A673 (cell line): ENCODE results near the gene ETS2. TPM values are rescaled to one million over a fixed set of nuclear protein-coding genes. Genes with fewer than 3 reads are reported as not detected.

ENCODE experiments used
- BruUV-seq: library from RNA; stranded (reverse); fragments of 400-500 nt; replicated peaks from 2 replicates; lab custom pipeline; 2021; lab: Mats Ljungman, UMichigan
- CTCF ChIA-PET: fragments of 300-600 bp; sonication (Branson Sonifier 250); formaldehyde crosslinking; loops from one replicate; lab custom pipeline; 2022; ENCODE audit warnings: antibody characterized with exemption; lab: Charles Lee
- POLR2A ChIA-PET: fragments of 300-600 bp; sonication (Branson Sonifier 250); formaldehyde crosslinking; loops from one replicate; lab custom pipeline; 2022; ENCODE audit warnings: antibody characterized with exemption; ENCODE audit not compliant: low non-redundant PET; lab: Charles Lee
- DNase-seq: peaks from one replicate; pipeline ENCODE4 v3.0.0-alpha.2; 2015; ENCODE audit warnings: low spot score
- H3K27ac ChIP-seq: fragments of 200-600 bp; sonication (generic); 2 replicates; pipeline ENCODE4 v1.5.1; 2016; ENCODE audit warnings: mixed run types, low read depth, mild to moderate bottlenecking, mixed read lengths, antibody characterized with exemption, low read length; ENCODE audit not compliant: poor library complexity, severe bottlenecking
- H3K27me3 ChIP-seq: fragments of 200-600 bp; sonication (generic); replicated peaks from 2 replicates; pipeline ENCODE4 v1.6.1; 2017; ENCODE audit warnings: mixed run types, low read depth, mild to moderate bottlenecking, mixed read lengths, antibody characterized with exemption, low read length; ENCODE audit not compliant: insufficient read depth, poor library complexity
- H3K36me3 ChIP-seq: fragments of 200-600 bp; sonication (generic); 2 replicates; pipeline ENCODE4 v1.6.1; 2016; ENCODE audit warnings: mixed run types, mild to moderate bottlenecking, mixed read lengths, antibody characterized with exemption, low read length; ENCODE audit not compliant: insufficient read depth, poor library complexity, severe bottlenecking
- H3K4me1 ChIP-seq: fragments of 200-600 bp; sonication (generic); 2 replicates; pipeline ENCODE4 v1.6.1; 2017; ENCODE audit warnings: mixed run types, mild to moderate bottlenecking, mixed read lengths, antibody characterized with exemption, low read length; ENCODE audit not compliant: insufficient read depth, poor library complexity, severe bottlenecking
- H3K4me3 ChIP-seq: fragments of 200-600 bp; sonication (generic); 2 replicates; pipeline ENCODE4 v1.5.1; 2016; ENCODE audit warnings: low read depth, mixed run types, mild to moderate bottlenecking, mixed read lengths, low read length; ENCODE audit not compliant: poor library complexity, severe bottlenecking
- H3K9me3 ChIP-seq: fragments of 200-600 bp; sonication (generic); 2 replicates; pipeline ENCODE4 v1.6.1; 2016; ENCODE audit warnings: mixed run types, low read depth, mild to moderate bottlenecking, mixed read lengths, antibody characterized with exemption, low read length; ENCODE audit not compliant: poor library complexity, severe bottlenecking
- CTCF ChIP-seq: fragments of 300-800, 200-600 bp; sonication (generic); conservative IDR thresholded peaks from 2 replicates; pipeline ENCODE4 v1.5.1; 2017; ENCODE audit warnings: low read depth, mild to moderate bottlenecking, antibody characterized with exemption, low read length, moderate library complexity, mixed read lengths
- EZH2 ChIP-seq: fragments of 200-600 bp; sonication (generic); IDR thresholded peaks from 2 replicates; pipeline ENCODE4 v1.6.1; 2017; ENCODE audit warnings: borderline replicate concordance, low read depth, mild to moderate bottlenecking, mixed read lengths, antibody characterized with exemption, low read length; ENCODE audit not compliant: poor library complexity, severe bottlenecking
- intact Hi-C: fragments of 100-400 bp; cut with micrococcal nuclease; formaldehyde crosslinking; loops from one replicate; pipeline ENCODE4 v1.10.0; 2022; ENCODE audit not compliant: unreplicated experiment
- total RNA-seq: library from RNA; stranded (reverse); gene quantifications from 2 replicates; pipeline ENCODE4 v1.2.3, GENCODE V29; 2021

Gene ETS2
- total RNA-seq, 1 experiment from 2014 or later = 45.6 TPM

GRCh38 chr21:38820471-38821239 is 14.9 kb downstream of the ETS2 start:
- BruUV-seq = no TSS peak
- Histone ChIP-seq H3K27ac (no peak overlapping the region), H3K4me1 (peaks cover 9% of the 10 kb centered on the region), H3K27me3 (no peaks in the 10 kb centered on the region), H3K9me3 (no peaks in the 10 kb centered on the region), H3K4me3 (no peak overlapping the region), H3K36me3 (peaks cover 89% of the 10 kb centered on the region)
- intact Hi-C loops = no loop called here
- CTCF ChIA-PET = no interaction called here
- TF ChIP-seq EZH2 = no peak
- no peak for TF ChIP-seq CTCF
- no peak for DNase-seq
- POLR2A ChIA-PET = no interaction called here

- DNase-seq = no peak
- POLR2A ChIA-PET = no interaction called here
- CTCF ChIA-PET = no interaction called here
- Histone ChIP-seq H3K4me1 (peaks cover 9% of the 10 kb centered on the region), H3K9me3 (peaks cover under 1% of the 10 kb centered on the region), H3K27me3 (no peaks in the 10 kb centered on the region), H3K27ac (no peak overlapping the region), H3K36me3 (peaks cover 86% of the 10 kb centered on the region), H3K4me3 (no peak overlapping the region)
- intact Hi-C loops = no loop called here
- TF ChIP-seq CTCF = no peak
- no peak for TF ChIP-seq EZH2
- BruUV-seq = no TSS peak
Observed at GRCh38 chr21:38821248-38821647, 15.5 kb downstream of the ETS2 start.

- TF ChIP-seq EZH2 (no peak), CTCF (no peak)
- POLR2A ChIA-PET = no interaction called here
- H3K27ac ChIP-seq = no peak overlapping the region
- no TSS peak for BruUV-seq
- no peaks in the 10 kb centered on the region for H3K27me3 ChIP-seq
- peaks cover 78% of the 10 kb centered on the region for H3K36me3 ChIP-seq
- intact Hi-C loops = no loop called here
- peaks cover 3% of the 10 kb centered on the region for H3K4me1 ChIP-seq
- H3K9me3 ChIP-seq = peaks cover 6% of the 10 kb centered on the region
- no peak overlapping the region for H3K4me3 ChIP-seq
- DNase-seq = no peak
- CTCF ChIA-PET = no interaction called here
Observed at GRCh38 chr21:38821959-38822682, 16.4 kb downstream of the ETS2 start.
